ENCODE results near the gene HSPA1L. TPM values are rescaled to one million over a fixed set of nuclear protein-coding genes. Genes with fewer than 3 reads are reported as not detected.
A peak's percentile ranks its signal among the peaks of the same experiment; 100 is the strongest.

Gene HSPA1L
- total RNA-seq, 3 donors from 2014 or later: 1.3 to 1.9 (median 1.6) TPM

GRCh38 chr6:31770860-31771259 is 44.2 kb downstream of the HSPA1L start:
- intact Hi-C loops (cut with DNase I; ENCODE audit: low total_unique reads): no loop called here
- H3K4me1 ChIP-seq: no peaks in the 10 kb centered on the region
- H3K9me3 ChIP-seq: no peaks in the 10 kb centered on the region
- no peak overlapping the region for H3K27ac ChIP-seq
- H3K4me3 ChIP-seq: no peak overlapping the region
- no peaks in the 10 kb centered on the region for H3K36me3 ChIP-seq
- DNase-seq (ENCODE audit: low spot score in 2 of 2): no peak
- no peaks in the 10 kb centered on the region for H3K27me3 ChIP-seq
- TF ChIP-seq POLR2AphosphoS5 (IDR thresholded peaks at IDR 0.05) (no peak), CTCF (IDR thresholded peaks at IDR 0.05) (no peak), POLR2A (IDR thresholded peaks at IDR 0.05) (no peak)

DNA sequence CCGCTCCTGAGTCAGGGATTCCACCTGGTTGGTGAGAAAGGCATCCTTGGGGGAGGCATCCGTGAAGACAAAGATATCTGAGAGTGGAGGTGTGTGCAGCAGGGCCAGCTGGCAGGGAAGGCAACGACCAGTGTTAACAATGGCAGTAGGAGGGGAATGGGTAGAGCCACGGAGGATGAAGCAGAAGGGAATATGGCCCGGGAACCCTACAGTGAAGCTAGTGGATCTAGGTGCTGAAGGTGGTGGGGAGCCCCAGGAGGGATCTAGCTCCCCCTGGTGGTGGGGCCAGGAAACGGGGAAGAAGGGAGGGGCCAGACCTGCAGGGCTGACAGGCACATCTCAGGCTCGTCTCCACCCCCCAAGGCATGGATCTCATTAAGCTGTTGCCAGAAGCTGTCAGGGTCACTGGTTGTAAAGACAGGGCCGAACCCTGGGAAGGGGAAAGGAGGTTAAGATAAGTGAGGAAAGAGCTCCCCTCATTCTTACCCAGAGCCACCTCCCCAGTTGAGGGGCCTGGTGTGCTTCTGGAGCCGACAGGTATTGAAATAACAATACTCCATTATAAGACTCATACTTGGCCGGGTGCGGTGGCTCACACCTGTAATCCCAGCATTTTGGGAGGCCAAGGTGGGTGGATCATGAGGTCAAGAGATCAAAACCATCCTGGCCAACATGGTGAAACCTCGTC is 45.3 kb downstream of the HSPA1L start:
- H3K36me3 ChIP-seq: no peaks in the 10 kb centered on the region
- H3K27me3 ChIP-seq: no peaks in the 10 kb centered on the region
- H3K27ac ChIP-seq: no peak overlapping the region
- peak; percentile 57 to 77 for DNase-seq (ENCODE audit: low spot score in 2 of 2)
- TF ChIP-seq POLR2AphosphoS5 (IDR thresholded peaks at IDR 0.05): no peak
- TF ChIP-seq CTCF (IDR thresholded peaks at IDR 0.05): peak; percentile 25 to 69 (median 60)
- intact Hi-C loops (cut with DNase I; ENCODE audit: low total_unique reads): loop anchor here (10.0 kb wide), 1 partner anchor 65 kb away; the partner anchor contains the start of genes ABHD16A and LY6G6F
- H3K4me3 ChIP-seq: no peak overlapping the region
- H3K4me1 ChIP-seq: no peaks in the 10 kb centered on the region
- no peaks in the 10 kb centered on the region for H3K9me3 ChIP-seq

DNA sequence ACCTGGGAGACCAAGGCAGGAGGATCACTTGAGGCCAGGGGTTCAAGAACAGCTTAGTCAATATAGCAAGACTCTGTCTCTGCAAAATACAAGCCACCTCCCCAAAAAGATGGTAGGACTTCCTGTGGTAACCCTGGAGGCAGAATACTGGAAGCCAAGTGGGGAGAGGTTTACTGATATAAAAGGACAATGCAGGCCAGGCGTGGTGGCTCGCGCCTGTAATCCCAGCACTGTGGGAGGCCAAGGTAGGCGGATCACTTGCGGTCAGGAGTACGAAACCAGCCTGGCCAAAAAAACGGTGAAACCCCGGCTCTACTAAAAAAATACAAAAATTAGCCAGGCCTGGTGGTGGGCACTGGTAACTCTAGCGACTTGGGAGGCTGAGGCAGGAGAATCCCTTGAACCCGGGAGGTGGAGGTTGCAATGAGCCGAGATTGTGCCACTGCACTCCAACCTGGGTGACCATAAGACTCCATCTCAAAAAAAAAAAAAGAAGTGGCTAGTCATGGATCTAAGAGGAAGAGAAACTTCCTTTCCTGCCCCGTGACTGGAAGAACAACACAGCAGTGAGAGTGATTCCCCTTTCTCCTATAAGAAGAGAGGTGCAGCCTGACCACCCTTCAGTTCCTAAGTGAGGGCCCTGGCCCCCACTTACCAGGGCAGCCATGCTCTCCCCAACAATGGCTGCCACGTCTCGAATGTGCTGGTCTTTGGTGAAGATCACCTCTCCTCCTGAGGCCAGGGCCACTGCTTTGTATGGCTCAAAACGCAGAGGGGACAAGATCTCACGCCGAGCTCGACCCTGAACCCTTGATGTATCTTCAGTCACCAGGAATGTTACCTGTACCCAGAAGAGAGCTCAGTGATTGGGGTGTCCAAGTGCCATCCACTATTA is 46.5 kb downstream of the HSPA1L start:
- TF ChIP-seq POLR2A (IDR thresholded peaks at IDR 0.05): no peak
- TF ChIP-seq POLR2AphosphoS5 (IDR thresholded peaks at IDR 0.05): no peak
- no peak for TF ChIP-seq CTCF (IDR thresholded peaks at IDR 0.05)
- Histone ChIP-seq H3K4me3 (no peak overlapping the region), H3K36me3 (no peaks in the 10 kb centered on the region), H3K27me3 (no peaks in the 10 kb centered on the region), H3K27ac (no peak overlapping the region), H3K9me3 (no peaks in the 10 kb centered on the region), H3K4me1 (no peaks in the 10 kb centered on the region)
- intact Hi-C loops (cut with DNase I; ENCODE audit: low total_unique reads): loop anchor here (10.0 kb wide), 1 partner anchor 64 kb away; the partner anchor contains the start of genes ABHD16A and LY6G6F
- DNase-seq (ENCODE audit: low spot score in 2 of 2): no peak

GRCh38 chr6:31767096-31767645 is 47.9 kb downstream of the HSPA1L start:
- intact Hi-C loops (cut with DNase I; ENCODE audit: low total_unique reads): loop anchor here (10.0 kb wide), 1 partner anchor 62 kb away; the partner anchor contains the start of genes ABHD16A and LY6G6F
- Histone ChIP-seq H3K36me3 (no peaks in the 10 kb centered on the region), H3K4me1 (no peaks in the 10 kb centered on the region), H3K9me3 (no peaks in the 10 kb centered on the region), H3K27ac (no peak overlapping the region), H3K4me3 (no peak overlapping the region), H3K27me3 (no peaks in the 10 kb centered on the region)
- no peak for DNase-seq (ENCODE audit: low spot score in 2 of 2)
- TF ChIP-seq CTCF (IDR thresholded peaks at IDR 0.05): no peak
- no peak for TF ChIP-seq POLR2AphosphoS5 (IDR thresholded peaks at IDR 0.05)
- no peak for TF ChIP-seq POLR2A (IDR thresholded peaks at IDR 0.05)

Measured in breast epithelium (tissue), 4 donors.